Coronary artery (tissue), 2 donors: ENCODE measurements around the gene CKAP4.

Experiments used
- DNase-seq: peaks from one replicate; pipeline ENCODE4 v3.0.0-alpha.2; 2017; ENCODE audit warnings: low spot score
- H3K27ac ChIP-seq, 2 donors: fragments of 200-600 bp; sonication (generic); one replicate each; pipeline ENCODE4 v1.5.1; 2016 to 2019
- H3K4me3 ChIP-seq: fragments of 200-600 bp; sonication (generic); 2 replicates; pipeline ENCODE4 v1.5.1; 2016; ENCODE audit warnings: mild to moderate bottlenecking, moderate library complexity
- TF ChIP-seq, protein P1 (sequence below): fragments of 200-600 bp; sonication (generic); IDR thresholded peaks from one replicate; pipeline ENCODE4 v1.5.1; 2019; ENCODE audit warnings: antibody characterized with exemption

CKAP4 gene

DNA sequence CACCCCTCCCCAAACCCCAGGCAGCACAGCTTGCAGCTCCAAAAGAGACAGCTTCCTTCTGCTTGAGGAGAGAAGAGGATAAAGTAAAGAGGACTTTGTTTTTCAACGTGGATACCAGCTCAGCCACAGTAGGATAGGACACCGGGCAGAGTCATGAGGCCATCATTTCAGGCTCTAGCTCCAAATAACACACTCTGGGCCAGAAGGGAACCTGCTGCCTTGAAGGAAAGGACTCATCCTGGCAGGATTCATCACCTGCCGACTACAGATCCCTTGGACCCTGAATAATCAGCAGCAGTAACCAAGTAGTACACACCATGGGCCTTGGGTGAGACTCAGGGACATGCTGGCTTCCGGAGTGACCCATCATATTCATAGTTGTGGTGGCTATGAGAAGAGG is 10.4 kb upstream of the CKAP4 start:
- no peak overlapping the region for H3K27ac ChIP-seq
- TF ChIP-seq, protein P1, sequence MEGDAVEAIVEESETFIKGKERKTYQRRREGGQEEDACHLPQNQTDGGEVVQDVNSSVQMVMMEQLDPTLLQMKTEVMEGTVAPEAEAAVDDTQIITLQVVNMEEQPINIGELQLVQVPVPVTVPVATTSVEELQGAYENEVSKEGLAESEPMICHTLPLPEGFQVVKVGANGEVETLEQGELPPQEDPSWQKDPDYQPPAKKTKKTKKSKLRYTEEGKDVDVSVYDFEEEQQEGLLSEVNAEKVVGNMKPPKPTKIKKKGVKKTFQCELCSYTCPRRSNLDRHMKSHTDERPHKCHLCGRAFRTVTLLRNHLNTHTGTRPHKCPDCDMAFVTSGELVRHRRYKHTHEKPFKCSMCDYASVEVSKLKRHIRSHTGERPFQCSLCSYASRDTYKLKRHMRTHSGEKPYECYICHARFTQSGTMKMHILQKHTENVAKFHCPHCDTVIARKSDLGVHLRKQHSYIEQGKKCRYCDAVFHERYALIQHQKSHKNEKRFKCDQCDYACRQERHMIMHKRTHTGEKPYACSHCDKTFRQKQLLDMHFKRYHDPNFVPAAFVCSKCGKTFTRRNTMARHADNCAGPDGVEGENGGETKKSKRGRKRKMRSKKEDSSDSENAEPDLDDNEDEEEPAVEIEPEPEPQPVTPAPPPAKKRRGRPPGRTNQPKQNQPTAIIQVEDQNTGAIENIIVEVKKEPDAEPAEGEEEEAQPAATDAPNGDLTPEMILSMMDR: no peak
- no peak overlapping the region for H3K4me3 ChIP-seq
- no peak for DNase-seq

DNA sequence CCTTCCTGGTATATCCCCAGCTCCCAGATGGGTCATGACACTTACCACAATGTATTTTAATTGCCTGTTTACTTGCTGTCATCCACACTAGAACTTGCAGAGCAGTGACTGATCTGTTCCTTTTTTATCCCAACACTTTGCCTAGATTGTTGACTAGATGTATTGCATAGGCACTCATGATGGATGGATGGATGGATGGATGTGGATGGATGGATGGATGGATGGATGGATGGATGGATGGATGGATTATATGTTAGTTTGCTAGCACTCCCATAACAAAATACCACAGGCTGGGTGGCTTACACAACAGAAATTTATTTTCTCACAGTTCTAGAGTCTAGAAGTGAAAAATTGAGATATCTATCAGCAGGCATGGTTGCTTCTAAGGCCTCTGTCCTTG is 8.7 kb upstream of the CKAP4 start:
- H3K4me3 ChIP-seq: no peak overlapping the region
- DNase-seq: no peak
- TF ChIP-seq, protein P1: no peak
- H3K27ac ChIP-seq: no peak overlapping the region

DNA sequence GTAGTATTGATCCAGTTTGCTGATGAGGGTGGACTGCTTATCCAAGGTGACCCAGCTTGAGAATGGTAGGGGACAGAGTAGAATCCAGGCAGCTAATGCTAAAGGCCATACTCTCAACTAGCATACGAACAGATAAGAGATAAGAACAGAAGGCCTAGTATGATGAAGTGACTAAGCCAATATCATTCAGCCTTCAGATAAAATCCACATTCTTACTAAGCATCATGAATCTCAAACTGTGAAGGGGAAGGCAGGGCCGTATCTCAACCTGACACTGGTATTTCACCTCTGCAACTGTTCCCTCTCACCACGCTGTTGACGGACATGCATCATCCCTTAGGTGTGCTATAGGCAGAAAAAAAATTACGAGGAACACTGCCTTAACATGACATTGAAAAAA is 8.1 kb upstream of the CKAP4 start:
- Histone ChIP-seq H3K27ac (no peak overlapping the region), H3K4me3 (no peak overlapping the region)
- no peak for DNase-seq
- TF ChIP-seq, protein P1: no peak

DNA sequence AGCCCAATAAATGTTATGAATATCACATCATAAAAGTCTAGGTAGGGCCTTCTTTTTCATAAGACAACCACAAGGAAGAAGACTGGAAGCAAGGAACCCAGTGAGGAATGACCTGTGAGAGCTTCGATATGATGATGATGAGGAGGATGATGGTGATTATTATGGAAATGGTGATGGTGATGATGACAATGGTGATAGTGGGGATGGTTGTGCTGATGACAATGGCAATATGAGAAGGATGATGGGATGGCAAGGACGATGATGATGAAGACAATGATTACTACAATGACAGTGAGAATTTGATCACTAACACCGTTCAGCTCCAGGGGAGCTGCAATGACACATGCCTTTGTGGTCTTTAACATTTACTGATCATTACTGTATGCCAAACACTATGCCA is 7.7 kb upstream of the CKAP4 start:
- H3K4me3 ChIP-seq: no peak overlapping the region
- TF ChIP-seq, protein P1: no peak
- H3K27ac ChIP-seq: no peak overlapping the region
- no peak for DNase-seq

DNA sequence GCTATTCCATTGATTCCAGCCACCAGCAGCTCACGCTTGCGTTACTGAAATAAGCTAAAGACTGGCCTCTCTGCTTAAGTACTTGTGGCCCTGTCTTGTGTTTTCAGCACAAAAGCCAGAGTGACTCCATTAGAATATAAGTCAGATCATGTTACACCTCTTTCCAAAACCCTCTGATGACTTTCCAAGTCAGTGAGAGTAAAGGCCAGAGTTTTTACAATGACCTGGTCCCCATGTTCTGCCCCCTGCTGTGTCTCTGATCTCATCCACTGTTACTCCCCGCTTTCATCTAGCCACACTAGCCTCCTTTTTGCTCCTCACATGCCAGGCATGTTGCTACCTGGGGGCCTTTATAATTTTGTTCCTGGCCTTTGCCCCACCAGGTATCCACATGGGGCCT is 6.9 kb upstream of the CKAP4 start:
- TF ChIP-seq, protein P1: no peak
- H3K4me3 ChIP-seq: no peak overlapping the region
- no peak for DNase-seq
- H3K27ac ChIP-seq: no peak overlapping the region

DNA sequence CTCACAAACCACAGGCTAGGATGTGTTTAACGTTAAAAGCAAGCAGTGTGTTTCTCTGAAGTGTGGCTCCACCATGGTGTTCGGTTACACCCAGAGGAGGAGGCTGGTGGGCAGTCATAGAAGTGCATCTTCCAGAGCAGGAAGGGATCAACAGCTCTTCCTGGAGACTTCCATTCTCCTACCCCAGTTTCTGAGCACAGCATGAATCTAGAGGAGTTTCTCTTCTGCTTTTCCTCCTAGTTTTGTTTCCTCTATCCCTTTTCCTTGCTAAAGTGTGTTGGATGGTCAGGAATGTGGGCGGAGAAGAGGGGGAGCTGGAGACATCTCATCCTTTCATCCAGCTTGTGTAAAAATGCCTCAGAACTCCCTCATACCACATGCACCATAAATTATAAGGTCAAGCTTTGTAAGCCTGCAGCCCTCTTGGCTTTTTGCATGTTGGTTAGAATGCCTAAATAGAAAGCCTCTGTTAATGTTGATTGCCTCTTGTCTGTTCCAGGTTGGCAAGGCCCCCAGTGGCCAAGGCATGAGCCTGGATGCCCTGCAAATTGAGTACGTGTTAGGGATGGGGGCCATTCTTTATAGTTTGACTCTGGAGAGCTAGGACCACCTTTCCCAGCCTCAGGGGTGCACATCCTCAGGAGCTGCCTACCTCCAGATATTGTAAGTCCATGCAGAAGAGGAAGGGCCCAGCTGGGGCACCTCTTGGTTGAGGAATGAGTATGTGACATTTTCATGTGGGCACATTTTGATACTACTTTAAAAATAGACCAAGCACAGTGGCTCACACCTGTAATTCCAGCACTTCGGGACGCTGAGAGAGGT is 4.0 kb upstream of the CKAP4 start:
- TF ChIP-seq, protein P1: no peak
- DNase-seq: no peak
- H3K4me3 ChIP-seq: no peak overlapping the region
- H3K27ac ChIP-seq: no peak overlapping the region
